HepG2 (cell line): ENCODE data around the gene SLC25A25. TPM values are rescaled to one million over a fixed set of nuclear protein-coding genes. Genes with fewer than 3 reads are reported as not detected.

ENCODE experiments used
- BORCS8-MEF2B ChIP-seq: sonication (generic); formaldehyde crosslinking; IDR thresholded peaks from 2 replicates; pipeline ENCODE4 v1.8.0; 2022; ENCODE audit warnings: mild to moderate bottlenecking, missing genetic modification reagents
- FOXA1 ChIP-seq, 2 experiments: fragments of 450-650 bp in 1 of 2; sonication (generic) in 1 of 2; formaldehyde crosslinking in 1 of 2; IDR thresholded peaks; 2 replicates each; pipeline versions ENCODE4 v1.4.0 to v1.6.1; 2016 to 2020; ENCODE audit warnings: missing genetic modification reagents in 1 of 2
- HHEX ChIP-seq: IDR thresholded peaks from 2 replicates; pipeline ENCODE4 v1.6.1; 2016; ENCODE audit warnings: control low read depth
- HNF4G ChIP-seq, 2 experiments: sonication (generic) in 1 of 2; formaldehyde crosslinking in 1 of 2; IDR thresholded peaks; 2 replicates each; pipeline versions ENCODE4 v1.4.0 to v1.6.1; 2011 to 2020; ENCODE audit warnings: borderline replicate concordance in 2 of 2, low read depth in 2 of 2, mild to moderate bottlenecking in 2 of 2, low read length in 1 of 2, missing genetic modification reagents in 1 of 2, moderate library complexity in 1 of 2
- NBN ChIP-seq: fragments of 450-650 bp; conservative IDR thresholded peaks from 2 replicates; pipeline ENCODE4 v1.6.1; 2017
- RFXAP ChIP-seq: sonication (generic); formaldehyde crosslinking; IDR thresholded peaks from 2 replicates; pipeline ENCODE4 v1.4.0; 2020; ENCODE audit warnings: missing genetic modification reagents, borderline replicate concordance
- SP1 ChIP-seq, 2 experiments: fragments of 450-650 bp in 1 of 2; sonication (generic) in 1 of 2; formaldehyde crosslinking in 1 of 2; IDR thresholded peaks; 2 replicates each; pipeline versions ENCODE4 v1.4.0 to v1.6.1; 2016 to 2020; ENCODE audit warnings: missing genetic modification reagents in 1 of 2
- ZNF232 ChIP-seq: sonication (generic); formaldehyde crosslinking; IDR thresholded peaks from 2 replicates; pipeline ENCODE4 v1.4.0; 2020; ENCODE audit warnings: missing genetic modification reagents, borderline replicate concordance
- ZNF3 ChIP-seq: IDR thresholded peaks from 2 replicates; pipeline ENCODE4 v1.7.0; 2017; ENCODE audit warnings: inconsistent platforms
- polyA plus RNA-seq, 8 experiments: library from polyadenylated mRNA; depleted of rRNA in 3 of 8; stranded (reverse) in 7 of 8; unstranded in 1 of 8; fragments of >200 nt; fragmentation: Illumina TruSeq in 4 of 8; extraction: Trizol in 4 of 8; gene quantifications; 2 replicates each; pipeline versions ENCODE4 v1.2.1 to v1.2.3, GENCODE V29; 2011 to 2016; ENCODE audit warnings: low read depth in 4 of 8, missing spikeins in 1 of 8, mixed read lengths in 1 of 8; ENCODE audit not compliant: insufficient read depth in 1 of 8
- total RNA-seq, 5 experiments: library from RNA; depleted of rRNA; stranded (reverse); fragments of >200 nt; fragmentation: Illumina TruSeq; extraction: Trizol; gene quantifications; 2 replicates each; pipeline ENCODE4 v1.2.3, GENCODE V29; 2016; ENCODE audit warnings: low read depth in 1 of 5
- TF ChIP-seq, protein P1 (sequence below): sonication (generic); formaldehyde crosslinking; IDR thresholded peaks from 2 replicates; pipeline ENCODE4 v1.5.0; 2020; ENCODE audit warnings: missing genetic modification reagents
- TF ChIP-seq, protein P2 (sequence below): sonication (generic); formaldehyde crosslinking; IDR thresholded peaks from 2 replicates; pipeline ENCODE4 v1.4.0; 2020; ENCODE audit warnings: missing genetic modification reagents
- TF ChIP-seq, protein P3 (sequence below): sonication (generic); formaldehyde crosslinking; IDR thresholded peaks from 2 replicates; pipeline ENCODE4 v1.4.0; 2020; ENCODE audit warnings: missing genetic modification reagents
- TF ChIP-seq, protein P4 (sequence below): sonication (generic); formaldehyde crosslinking; IDR thresholded peaks from 2 replicates; pipeline ENCODE4 v1.5.0; 2020; ENCODE audit warnings: mild to moderate bottlenecking, missing genetic modification reagents
- TF ChIP-seq, protein P5 (sequence below): sonication (generic); formaldehyde crosslinking; conservative IDR thresholded peaks from 2 replicates; pipeline ENCODE4 v1.4.0; 2020; ENCODE audit warnings: missing genetic modification reagents
- TF ChIP-seq, protein P6 (sequence below): sonication (generic); formaldehyde crosslinking; IDR thresholded peaks from 2 replicates; pipeline ENCODE4 v1.5.0; 2020; ENCODE audit warnings: mild to moderate bottlenecking, missing genetic modification reagents, borderline replicate concordance

The SLC25A25 gene
- total and polyA plus RNA-seq, 2 of the 13 experiments (the other 11 are each of a cell fraction or from before 2014, with no cell fraction given), result 10.5 to 24.8 TPM

- TF ChIP-seq, protein P1, sequence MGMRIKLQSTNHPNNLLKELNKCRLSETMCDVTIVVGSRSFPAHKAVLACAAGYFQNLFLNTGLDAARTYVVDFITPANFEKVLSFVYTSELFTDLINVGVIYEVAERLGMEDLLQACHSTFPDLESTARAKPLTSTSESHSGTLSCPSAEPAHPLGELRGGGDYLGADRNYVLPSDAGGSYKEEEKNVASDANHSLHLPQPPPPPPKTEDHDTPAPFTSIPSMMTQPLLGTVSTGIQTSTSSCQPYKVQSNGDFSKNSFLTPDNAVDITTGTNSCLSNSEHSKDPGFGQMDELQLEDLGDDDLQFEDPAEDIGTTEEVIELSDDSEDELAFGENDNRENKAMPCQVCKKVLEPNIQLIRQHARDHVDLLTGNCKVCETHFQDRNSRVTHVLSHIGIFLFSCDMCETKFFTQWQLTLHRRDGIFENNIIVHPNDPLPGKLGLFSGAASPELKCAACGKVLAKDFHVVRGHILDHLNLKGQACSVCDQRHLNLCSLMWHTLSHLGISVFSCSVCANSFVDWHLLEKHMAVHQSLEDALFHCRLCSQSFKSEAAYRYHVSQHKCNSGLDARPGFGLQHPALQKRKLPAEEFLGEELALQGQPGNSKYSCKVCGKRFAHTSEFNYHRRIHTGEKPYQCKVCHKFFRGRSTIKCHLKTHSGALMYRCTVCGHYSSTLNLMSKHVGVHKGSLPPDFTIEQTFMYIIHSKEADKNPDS (CRISPR knock-in tag), result no peak
- TF ChIP-seq FOXA1 (IDR thresholded peaks at IDR 0.05) (no peak), FOXA1 (CRISPR knock-in tag; IDR thresholded peaks at IDR 0.05) (peak; percentile 10; the same call in 1 of the 2 replicates), ZNF232 (CRISPR knock-in tag) (no peak), HNF4G (IDR thresholded peaks at IDR 0.05; ENCODE audit: borderline replicate concordance, low read depth, low read length) (peak; percentile 76; the same call in 1 of the 2 replicates), HNF4G (CRISPR knock-in tag; IDR thresholded peaks at IDR 0.05; ENCODE audit: borderline replicate concordance, low read depth) (peak; percentile 88; the same call in 1 of the 2 replicates), ZNF3 (CRISPR knock-in tag) (no peak), NBN (no peak), HHEX (no peak), RFXAP (no peak), BORCS8-MEF2B (CRISPR knock-in tag) (peak; percentile 57), SP1 (IDR thresholded peaks at IDR 0.05) (no peak), SP1 (CRISPR knock-in tag; IDR thresholded peaks at IDR 0.05) (no peak)
- TF ChIP-seq, protein P2, sequence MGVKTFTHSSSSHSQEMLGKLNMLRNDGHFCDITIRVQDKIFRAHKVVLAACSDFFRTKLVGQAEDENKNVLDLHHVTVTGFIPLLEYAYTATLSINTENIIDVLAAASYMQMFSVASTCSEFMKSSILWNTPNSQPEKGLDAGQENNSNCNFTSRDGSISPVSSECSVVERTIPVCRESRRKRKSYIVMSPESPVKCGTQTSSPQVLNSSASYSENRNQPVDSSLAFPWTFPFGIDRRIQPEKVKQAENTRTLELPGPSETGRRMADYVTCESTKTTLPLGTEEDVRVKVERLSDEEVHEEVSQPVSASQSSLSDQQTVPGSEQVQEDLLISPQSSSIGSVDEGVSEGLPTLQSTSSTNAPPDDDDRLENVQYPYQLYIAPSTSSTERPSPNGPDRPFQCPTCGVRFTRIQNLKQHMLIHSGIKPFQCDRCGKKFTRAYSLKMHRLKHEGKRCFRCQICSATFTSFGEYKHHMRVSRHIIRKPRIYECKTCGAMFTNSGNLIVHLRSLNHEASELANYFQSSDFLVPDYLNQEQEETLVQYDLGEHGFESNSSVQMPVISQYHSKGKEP (CRISPR knock-in tag), result no peak
- TF ChIP-seq, protein P3, sequence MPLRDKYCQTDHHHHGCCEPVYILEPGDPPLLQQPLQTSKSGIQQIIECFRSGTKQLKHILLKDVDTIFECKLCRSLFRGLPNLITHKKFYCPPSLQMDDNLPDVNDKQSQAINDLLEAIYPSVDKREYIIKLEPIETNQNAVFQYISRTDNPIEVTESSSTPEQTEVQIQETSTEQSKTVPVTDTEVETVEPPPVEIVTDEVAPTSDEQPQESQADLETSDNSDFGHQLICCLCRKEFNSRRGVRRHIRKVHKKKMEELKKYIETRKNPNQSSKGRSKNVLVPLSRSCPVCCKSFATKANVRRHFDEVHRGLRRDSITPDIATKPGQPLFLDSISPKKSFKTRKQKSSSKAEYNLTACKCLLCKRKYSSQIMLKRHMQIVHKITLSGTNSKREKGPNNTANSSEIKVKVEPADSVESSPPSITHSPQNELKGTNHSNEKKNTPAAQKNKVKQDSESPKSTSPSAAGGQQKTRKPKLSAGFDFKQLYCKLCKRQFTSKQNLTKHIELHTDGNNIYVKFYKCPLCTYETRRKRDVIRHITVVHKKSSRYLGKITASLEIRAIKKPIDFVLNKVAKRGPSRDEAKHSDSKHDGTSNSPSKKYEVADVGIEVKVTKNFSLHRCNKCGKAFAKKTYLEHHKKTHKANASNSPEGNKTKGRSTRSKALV (CRISPR knock-in tag), result no peak
- TF ChIP-seq, protein P4, sequence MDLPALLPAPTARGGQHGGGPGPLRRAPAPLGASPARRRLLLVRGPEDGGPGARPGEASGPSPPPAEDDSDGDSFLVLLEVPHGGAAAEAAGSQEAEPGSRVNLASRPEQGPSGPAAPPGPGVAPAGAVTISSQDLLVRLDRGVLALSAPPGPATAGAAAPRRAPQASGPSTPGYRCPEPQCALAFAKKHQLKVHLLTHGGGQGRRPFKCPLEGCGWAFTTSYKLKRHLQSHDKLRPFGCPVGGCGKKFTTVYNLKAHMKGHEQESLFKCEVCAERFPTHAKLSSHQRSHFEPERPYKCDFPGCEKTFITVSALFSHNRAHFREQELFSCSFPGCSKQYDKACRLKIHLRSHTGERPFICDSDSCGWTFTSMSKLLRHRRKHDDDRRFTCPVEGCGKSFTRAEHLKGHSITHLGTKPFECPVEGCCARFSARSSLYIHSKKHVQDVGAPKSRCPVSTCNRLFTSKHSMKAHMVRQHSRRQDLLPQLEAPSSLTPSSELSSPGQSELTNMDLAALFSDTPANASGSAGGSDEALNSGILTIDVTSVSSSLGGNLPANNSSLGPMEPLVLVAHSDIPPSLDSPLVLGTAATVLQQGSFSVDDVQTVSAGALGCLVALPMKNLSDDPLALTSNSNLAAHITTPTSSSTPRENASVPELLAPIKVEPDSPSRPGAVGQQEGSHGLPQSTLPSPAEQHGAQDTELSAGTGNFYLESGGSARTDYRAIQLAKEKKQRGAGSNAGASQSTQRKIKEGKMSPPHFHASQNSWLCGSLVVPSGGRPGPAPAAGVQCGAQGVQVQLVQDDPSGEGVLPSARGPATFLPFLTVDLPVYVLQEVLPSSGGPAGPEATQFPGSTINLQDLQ (CRISPR knock-in tag), result no peak
- TF ChIP-seq, protein P5, sequence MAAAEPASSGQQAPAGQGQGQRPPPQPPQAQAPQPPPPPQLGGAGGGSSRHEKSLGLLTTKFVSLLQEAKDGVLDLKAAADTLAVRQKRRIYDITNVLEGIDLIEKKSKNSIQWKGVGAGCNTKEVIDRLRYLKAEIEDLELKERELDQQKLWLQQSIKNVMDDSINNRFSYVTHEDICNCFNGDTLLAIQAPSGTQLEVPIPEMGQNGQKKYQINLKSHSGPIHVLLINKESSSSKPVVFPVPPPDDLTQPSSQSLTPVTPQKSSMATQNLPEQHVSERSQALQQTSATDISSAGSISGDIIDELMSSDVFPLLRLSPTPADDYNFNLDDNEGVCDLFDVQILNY (CRISPR knock-in tag), result no peak
- TF ChIP-seq, protein P6, sequence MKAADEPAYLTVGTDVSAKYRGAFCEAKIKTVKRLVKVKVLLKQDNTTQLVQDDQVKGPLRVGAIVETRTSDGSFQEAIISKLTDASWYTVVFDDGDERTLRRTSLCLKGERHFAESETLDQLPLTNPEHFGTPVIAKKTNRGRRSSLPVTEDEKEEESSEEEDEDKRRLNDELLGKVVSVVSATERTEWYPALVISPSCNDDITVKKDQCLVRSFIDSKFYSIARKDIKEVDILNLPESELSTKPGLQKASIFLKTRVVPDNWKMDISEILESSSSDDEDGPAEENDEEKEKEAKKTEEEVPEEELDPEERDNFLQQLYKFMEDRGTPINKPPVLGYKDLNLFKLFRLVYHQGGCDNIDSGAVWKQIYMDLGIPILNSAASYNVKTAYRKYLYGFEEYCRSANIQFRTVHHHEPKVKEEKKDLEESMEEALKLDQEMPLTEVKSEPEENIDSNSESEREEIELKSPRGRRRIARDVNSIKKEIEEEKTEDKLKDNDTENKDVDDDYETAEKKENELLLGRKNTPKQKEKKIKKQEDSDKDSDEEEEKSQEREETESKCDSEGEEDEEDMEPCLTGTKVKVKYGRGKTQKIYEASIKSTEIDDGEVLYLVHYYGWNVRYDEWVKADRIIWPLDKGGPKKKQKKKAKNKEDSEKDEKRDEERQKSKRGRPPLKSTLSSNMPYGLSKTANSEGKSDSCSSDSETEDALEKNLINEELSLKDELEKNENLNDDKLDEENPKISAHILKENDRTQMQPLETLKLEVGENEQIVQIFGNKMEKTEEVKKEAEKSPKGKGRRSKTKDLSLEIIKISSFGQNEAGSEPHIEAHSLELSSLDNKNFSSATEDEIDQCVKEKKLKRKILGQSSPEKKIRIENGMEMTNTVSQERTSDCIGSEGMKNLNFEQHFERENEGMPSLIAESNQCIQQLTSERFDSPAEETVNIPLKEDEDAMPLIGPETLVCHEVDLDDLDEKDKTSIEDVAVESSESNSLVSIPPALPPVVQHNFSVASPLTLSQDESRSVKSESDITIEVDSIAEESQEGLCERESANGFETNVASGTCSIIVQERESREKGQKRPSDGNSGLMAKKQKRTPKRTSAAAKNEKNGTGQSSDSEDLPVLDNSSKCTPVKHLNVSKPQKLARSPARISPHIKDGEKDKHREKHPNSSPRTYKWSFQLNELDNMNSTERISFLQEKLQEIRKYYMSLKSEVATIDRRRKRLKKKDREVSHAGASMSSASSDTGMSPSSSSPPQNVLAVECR (CRISPR knock-in tag), result peak; percentile 66; the same call in 1 of the 2 replicates
These were observed 36.2 kb downstream of the SLC25A25 start (continued) for GRCh38 chr9:128104171-128104618.
